GM04503 (cell line): ENCODE data around the gene TMEM131.
A peak's percentile ranks its signal among the peaks of the same experiment; 100 is the strongest.
"Not testable (repeated sequence)": the region's sequence is repeated elsewhere in the genome, so short reads cannot be mapped to it uniquely, and the experiment has no call there.

Source experiments
- DNase-seq: peaks from one replicate; pipeline ENCODE4 v3.0.0-alpha.2; 2012; ENCODE audit warnings: low read depth

Gene TMEM131

GRCh38 chr2:97911206-97911921 is 84.4 kb downstream of the TMEM131 start:
- no peak for DNase-seq

GRCh38 chr2:97910403-97911205 is 85.1 kb downstream of the TMEM131 start:
- DNase-seq, result no peak

- no peak for DNase-seq
Observed at GRCh38 chr2:97908208-97908676, 87.5 kb downstream of the TMEM131 start.

- DNase-seq, result no peak
Observed at GRCh38 chr2:97907369-97908100, 88.2 kb downstream of the TMEM131 start.

- no peak for DNase-seq
Observed at GRCh38 chr2:97906307-97906706, 89.4 kb downstream of the TMEM131 start.

GRCh38 chr2:97905294-97905693 is 90.5 kb downstream of the TMEM131 start:
- DNase-seq, result no peak

- no peak for DNase-seq
Observed at GRCh38 chr2:97901862-97902261, 93.9 kb downstream of the TMEM131 start.

- no peak for DNase-seq
Observed at GRCh38 chr2:97900806-97901205, 94.9 kb downstream of the TMEM131 start.

- not testable (repeated sequence) for DNase-seq
Observed at GRCh38 chr2:97893042-97893441, 102.7 kb downstream of the TMEM131 start.

- DNase-seq, result no peak
Observed at GRCh38 chr2:97891611-97892010, 104.1 kb downstream of the TMEM131 start.

GRCh38 chr2:97889156-97889555 is 106.6 kb downstream of the TMEM131 start:
- DNase-seq, result no peak

- DNase-seq, result no peak
Observed at GRCh38 chr2:97885841-97886240, 109.9 kb downstream of the TMEM131 start.

GRCh38 chr2:97880334-97880733 is 115.4 kb downstream of the TMEM131 start:
- no peak for DNase-seq

GRCh38 chr2:97878865-97879264 is 116.9 kb downstream of the TMEM131 start:
- DNase-seq, result no peak

- DNase-seq, result not testable (repeated sequence)
Observed at GRCh38 chr2:97878317-97878716, 117.4 kb downstream of the TMEM131 start.

GRCh38 chr2:97871096-97871780 is 124.5 kb downstream of the TMEM131 start:
- DNase-seq, result peak; percentile 37

GRCh38 chr2:97870396-97870843 is 125.3 kb downstream of the TMEM131 start:
- DNase-seq, result peak; percentile 94

GRCh38 chr2:97869722-97870346 is 125.9 kb downstream of the TMEM131 start:
- DNase-seq, result no peak

- peak; percentile 91 for DNase-seq
Observed at GRCh38 chr2:97868986-97869721, 126.6 kb downstream of the TMEM131 start.

GRCh38 chr2:97863829-97864228 is 131.9 kb downstream of the TMEM131 start:
- no peak for DNase-seq

GRCh38 chr2:97861177-97861576 is 134.6 kb downstream of the TMEM131 start:
- DNase-seq, result no peak
